Progenitor cell of endocrine pancreas (in vitro differentiated cells): ENCODE results near the gene AMZ1. TPM values are rescaled to one million over a fixed set of nuclear protein-coding genes. Genes with fewer than 3 reads are reported as not detected.
A peak's percentile ranks its signal among the peaks of the same experiment; 100 is the strongest.

Experiments used
- DNase-seq: peaks from one replicate; pipeline ENCODE4 v3.0.0; 2021; ENCODE audit warnings: low spot score; ENCODE audit not compliant: unreplicated experiment
- H3K27ac Mint-ChIP-seq: 2 replicates; pipeline ENCODE4 v1.8.0; 2021; ENCODE audit warnings: mild to moderate bottlenecking, moderate library complexity, mixed read lengths
- H3K27me3 Mint-ChIP-seq: 2 replicates; pipeline ENCODE4 v1.8.0; 2021; ENCODE audit warnings: mixed read lengths
- H3K36me3 Mint-ChIP-seq: 2 replicates; pipeline ENCODE4 v1.8.0; 2022; ENCODE audit warnings: mixed read lengths; ENCODE audit not compliant: insufficient read depth
- H3K4me1 Mint-ChIP-seq: 2 replicates; pipeline ENCODE4 v1.8.0; 2021; ENCODE audit warnings: low read depth, mixed read lengths
- H3K4me3 Mint-ChIP-seq: 2 replicates; pipeline ENCODE4 v1.8.0; 2021; ENCODE audit warnings: low read depth, mild to moderate bottlenecking, moderate library complexity, mixed read lengths
- H3K9me3 Mint-ChIP-seq: 2 replicates; pipeline ENCODE4 v1.8.0; 2021; ENCODE audit warnings: low read depth, mixed read lengths
- CTCF ChIP-seq: fragments of 200-600 bp; sonication (generic); IDR thresholded peaks from one replicate; pipeline ENCODE4 v1.5.0; 2021; ENCODE audit warnings: antibody characterized with exemption, mild to moderate bottlenecking; ENCODE audit not compliant: unreplicated experiment
- total RNA-seq: library from RNA; stranded (reverse); gene quantifications from 2 replicates; pipeline ENCODE4 v1.2.1, GENCODE V29; 2021

Gene AMZ1
- total RNA-seq, 1 donor from 2014 or later: 0.19 TPM

- no peaks in the 10 kb centered on the region for H3K4me1 Mint-ChIP-seq
- no peak overlapping the region for H3K4me3 Mint-ChIP-seq
- peaks cover 1% of the 10 kb centered on the region for H3K36me3 Mint-ChIP-seq
- peak overlapping the region; percentile 29 for H3K27ac Mint-ChIP-seq
- TF ChIP-seq CTCF: no peak
- H3K27me3 Mint-ChIP-seq: no peaks in the 10 kb centered on the region
- H3K9me3 Mint-ChIP-seq: no peaks in the 10 kb centered on the region
- DNase-seq: no peak
These were observed 38.7 kb upstream of the AMZ1 start for GRCh38 chr7:2649139-2649838.

DNA sequence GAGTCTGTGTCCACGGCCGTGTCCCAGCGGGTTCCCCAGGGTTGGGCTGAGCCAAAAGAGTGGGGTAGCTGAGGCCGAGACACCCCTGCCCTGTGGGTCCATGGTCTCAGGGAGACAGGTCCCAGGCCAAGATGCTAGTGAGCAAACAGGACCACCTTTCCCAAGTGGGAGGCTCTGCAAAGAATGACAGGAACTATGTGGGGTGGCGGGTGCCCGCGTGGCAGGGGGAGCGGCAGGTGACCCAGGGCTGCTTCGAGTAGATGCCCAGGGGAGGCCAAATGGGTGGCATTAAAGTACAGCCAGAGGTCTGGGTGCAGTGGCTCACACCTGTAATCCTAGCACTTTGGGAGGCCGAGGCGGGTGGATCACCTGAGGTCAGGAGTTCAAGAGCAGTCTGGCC is 38.0 kb upstream of the AMZ1 start:
- TF ChIP-seq CTCF: no peak
- DNase-seq: no peak
- Mint-ChIP-seq H3K4me3 (no peak overlapping the region), H3K36me3 (peaks cover 1% of the 10 kb centered on the region), H3K4me1 (no peaks in the 10 kb centered on the region), H3K9me3 (no peaks in the 10 kb centered on the region), H3K27me3 (no peaks in the 10 kb centered on the region), H3K27ac (no peak overlapping the region)

- DNase-seq: no peak
- H3K4me1 Mint-ChIP-seq: no peaks in the 10 kb centered on the region
- TF ChIP-seq CTCF: no peak
- H3K27me3 Mint-ChIP-seq: no peaks in the 10 kb centered on the region
- no peaks in the 10 kb centered on the region for H3K9me3 Mint-ChIP-seq
- H3K27ac Mint-ChIP-seq: no peak overlapping the region
- H3K36me3 Mint-ChIP-seq: peaks cover 1% of the 10 kb centered on the region
- no peak overlapping the region for H3K4me3 Mint-ChIP-seq
These were observed 37.6 kb upstream of the AMZ1 start for GRCh38 chr7:2650451-2650850.

GRCh38 chr7:2651336-2651735 is 36.7 kb upstream of the AMZ1 start:
- peak; percentile 24 for TF ChIP-seq CTCF
- no peak for DNase-seq
- Mint-ChIP-seq H3K4me1 (no peaks in the 10 kb centered on the region), H3K36me3 (peaks cover 1% of the 10 kb centered on the region), H3K4me3 (no peak overlapping the region), H3K27ac (no peak overlapping the region), H3K9me3 (no peaks in the 10 kb centered on the region), H3K27me3 (no peaks in the 10 kb centered on the region)

GRCh38 chr7:2651847-2652735 is 35.9 kb upstream of the AMZ1 start:
- H3K4me3 Mint-ChIP-seq: no peak overlapping the region
- H3K4me1 Mint-ChIP-seq: no peaks in the 10 kb centered on the region
- peaks cover 2% of the 10 kb centered on the region for H3K36me3 Mint-ChIP-seq
- H3K9me3 Mint-ChIP-seq: no peaks in the 10 kb centered on the region
- H3K27ac Mint-ChIP-seq: no peak overlapping the region
- TF ChIP-seq CTCF: no peak
- no peaks in the 10 kb centered on the region for H3K27me3 Mint-ChIP-seq
- DNase-seq: no peak
